Measurements from ENCODE around the gene GNAS. TPM values are rescaled to one million over a fixed set of nuclear protein-coding genes. Genes with fewer than 3 reads are reported as not detected.
"Not testable (repeated sequence)": the region's sequence is repeated elsewhere in the genome, so short reads cannot be mapped to it uniquely, and the experiment has no call there.

The GNAS gene
- 1,000 to 10,000 TPM; 1,952 to 2,271 (median 2,027) TPM for polyA plus RNA-seq (ENCODE audit: insufficient read length in 4 of 4)

DNA sequence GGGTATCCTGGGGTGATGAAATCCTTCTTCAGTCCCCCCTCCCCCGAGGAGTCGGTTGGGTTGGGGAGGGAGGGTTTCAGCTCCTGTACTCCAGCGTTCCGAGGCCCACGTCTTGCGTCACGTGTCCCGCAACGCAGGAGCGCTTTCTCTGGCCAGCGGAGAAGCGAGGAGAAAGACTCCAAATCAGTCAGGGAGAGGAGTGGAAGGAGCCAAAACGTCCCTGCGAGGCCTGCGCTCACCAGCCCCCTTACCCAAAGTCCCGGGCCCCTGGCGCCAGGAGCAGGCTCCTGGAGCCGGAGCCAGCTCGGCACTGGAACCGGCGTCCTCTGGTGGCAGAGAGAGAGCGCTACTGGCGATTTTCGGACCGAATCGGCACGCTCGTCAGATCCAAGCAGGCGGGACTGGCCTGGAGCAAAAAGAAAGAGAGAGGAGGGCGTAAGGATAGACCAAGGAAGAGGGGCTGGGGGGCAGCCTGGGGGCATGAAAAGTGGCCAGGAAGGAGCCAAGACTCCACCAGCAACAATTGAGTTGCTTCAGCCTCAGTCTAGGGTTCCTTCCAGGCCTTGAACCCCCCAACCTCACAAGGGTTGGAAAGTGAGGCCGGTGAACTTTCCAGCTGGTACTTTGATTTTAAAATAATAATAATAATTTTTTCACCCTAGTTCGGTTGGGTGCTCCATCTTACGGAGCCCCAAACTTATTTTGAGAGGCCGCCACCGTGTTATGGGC lies at the start of gene GNAS:
GNAS (plus strand) TSS at position 174 of the 729 bp plus-strand sequence.
- DNase-seq (ENCODE audit: low read depth in 4 of 4, low spot score in 3 of 4): peak in 1 of 4 donors; percentile 47

DNA sequence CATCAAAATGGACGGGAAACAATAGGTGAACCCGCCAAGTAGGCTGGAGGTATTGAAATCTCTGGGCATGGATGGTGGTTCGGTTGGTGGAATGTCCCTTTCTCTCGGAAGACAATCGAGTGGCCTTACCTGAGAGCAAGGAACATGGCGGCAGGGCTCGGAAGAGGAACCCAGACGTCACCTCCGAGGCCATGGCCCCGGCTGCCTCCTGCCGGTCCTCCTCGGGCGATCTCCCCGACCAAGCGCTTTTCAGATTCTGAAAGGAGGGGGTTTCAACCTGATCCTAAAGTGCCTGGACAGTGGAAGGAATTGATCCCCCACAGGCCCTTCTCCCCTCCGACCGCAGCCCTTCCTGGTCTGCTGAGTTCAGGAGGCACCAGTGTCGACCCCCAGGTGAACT lies 49.0 kb upstream of the GNAS start:
- no peak for DNase-seq (ENCODE audit: low read depth in 4 of 4, low spot score in 3 of 4)

DNA sequence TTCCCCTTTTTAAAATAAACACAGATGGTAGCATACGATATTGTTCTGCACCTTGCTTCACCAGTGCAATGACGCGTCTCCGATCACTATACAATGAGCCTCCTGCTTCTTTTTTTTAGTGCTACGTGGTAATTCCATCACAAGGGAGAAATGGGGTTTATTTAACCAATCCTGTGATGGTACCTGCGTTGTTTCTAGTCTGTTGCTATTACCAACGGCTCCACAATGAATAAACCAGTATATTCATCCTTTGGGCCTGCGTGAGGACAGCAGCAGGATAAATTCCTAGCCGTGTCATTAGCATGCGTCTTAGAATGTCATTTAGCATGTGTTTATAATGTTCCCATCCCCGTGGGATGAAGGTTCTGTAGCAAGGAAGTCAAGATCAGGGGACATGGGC lies 44.7 kb upstream of the GNAS start:
- no peak for DNase-seq (ENCODE audit: low read depth in 4 of 4, low spot score in 3 of 4)

DNA sequence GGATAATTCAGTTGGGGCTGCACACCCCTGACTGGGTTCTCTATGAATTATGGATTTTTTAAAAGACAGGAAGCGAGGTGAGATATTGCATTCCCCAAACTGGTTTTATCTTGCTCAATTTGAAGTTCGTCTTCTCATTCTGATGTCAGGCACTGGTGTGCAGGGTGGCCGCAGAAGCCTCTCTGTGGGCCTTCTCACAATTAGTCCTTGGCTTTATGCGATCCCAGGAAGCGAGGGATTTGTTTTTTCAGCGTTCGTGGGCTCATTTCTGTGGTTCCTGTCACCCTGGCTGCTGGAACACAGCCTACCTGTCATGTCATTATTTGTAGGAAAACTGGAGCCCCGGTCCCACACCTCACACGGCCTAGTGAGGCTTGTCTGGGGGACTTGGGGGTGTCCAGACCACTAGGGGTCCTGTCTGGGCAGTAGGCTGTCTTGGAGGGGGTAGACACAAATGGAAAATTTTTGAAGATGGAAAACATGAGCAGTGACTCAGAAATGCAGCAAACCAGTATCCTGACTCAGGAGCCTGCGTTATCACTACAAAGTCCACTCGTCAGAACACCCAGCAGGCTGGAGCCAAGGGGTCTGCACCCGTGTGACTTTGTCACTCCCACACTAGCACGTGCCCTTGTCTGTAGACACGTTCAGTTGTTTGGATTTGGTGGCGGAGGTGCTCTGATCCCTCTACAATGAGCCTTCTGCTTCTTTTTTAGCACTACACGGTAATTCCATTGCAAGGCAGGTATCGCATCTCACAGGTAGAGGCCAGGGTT lies 44.1 kb upstream of the GNAS start:
- DNase-seq (ENCODE audit: low read depth in 4 of 4, low spot score in 3 of 4): no peak

DNA sequence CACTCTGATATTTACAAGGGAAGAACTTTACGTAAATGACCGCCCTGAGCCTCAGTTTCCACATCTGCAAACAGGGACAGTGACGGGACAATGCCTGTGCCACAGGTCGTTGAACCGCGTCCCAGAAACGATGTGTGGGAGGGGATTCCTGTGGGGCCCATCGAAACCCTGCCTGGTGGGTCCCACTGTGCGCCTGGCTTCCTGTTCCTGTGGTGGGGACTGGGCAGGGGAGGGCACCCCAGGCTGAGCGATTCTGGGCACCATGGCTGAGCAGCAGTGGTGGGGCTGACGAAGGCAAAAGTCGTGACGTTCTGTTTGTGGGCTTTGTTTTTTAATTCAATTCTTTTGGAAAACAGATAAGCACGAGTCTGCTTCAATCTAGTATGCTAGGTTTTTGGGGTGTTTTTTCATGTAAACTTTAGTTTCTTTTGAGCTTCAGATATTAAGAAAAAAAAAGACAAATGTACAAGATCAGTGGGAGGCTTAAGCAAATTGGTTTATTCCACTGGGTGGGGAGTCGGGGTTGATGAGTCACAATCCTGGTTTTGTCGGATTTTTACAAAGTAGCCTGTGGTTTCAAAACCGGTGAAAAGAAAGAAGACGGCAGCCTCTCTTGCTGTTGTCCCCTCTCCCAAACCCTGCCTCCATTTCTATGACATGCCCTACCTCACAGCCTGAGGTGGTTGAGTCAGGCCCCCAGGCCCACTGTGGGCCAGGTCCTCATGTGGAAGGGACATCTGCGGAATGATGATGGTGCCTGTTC lies 42.2 kb upstream of the GNAS start:
- no peak for DNase-seq (ENCODE audit: low read depth in 4 of 4, low spot score in 3 of 4)

DNA sequence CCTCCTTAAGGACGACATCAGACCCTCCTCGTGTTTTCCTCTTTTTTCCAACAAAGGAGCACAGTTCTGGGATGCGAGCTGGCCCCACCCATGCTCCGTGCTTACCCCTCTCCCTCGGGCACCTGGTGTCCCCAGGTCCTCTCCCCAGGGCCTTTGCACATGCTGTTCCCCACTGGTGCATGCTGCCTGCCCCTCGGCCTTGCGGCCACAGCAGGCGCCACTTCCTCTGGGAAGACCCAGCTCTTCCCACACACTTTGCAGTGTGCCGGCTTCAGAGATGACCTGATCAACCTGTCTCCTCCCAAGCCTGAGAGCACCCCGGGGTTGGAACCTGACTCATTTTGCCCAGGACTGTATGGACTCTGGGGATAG lies 41.7 kb upstream of the GNAS start:
- no peak for DNase-seq (ENCODE audit: low read depth in 4 of 4, low spot score in 3 of 4)

DNA sequence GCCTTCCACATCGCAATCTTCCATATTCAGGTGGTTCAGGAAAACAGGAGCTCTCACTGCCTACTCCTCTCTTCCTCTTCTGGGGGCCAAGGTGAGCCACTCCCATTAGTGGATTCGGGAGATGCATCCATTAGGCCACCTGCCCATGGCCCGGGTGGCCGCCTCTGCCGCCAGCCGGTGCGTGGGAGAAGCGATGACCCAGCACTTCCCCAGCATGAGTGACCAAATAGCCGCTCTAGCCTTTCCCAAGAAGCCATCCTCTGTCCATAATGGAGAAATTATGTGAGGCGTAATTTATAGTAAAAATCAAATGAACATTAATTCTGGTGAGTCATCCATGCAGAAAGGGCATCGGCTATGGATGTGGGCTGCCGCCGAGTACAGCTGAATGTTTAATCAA lies 41.2 kb upstream of the GNAS start:
- no peak for DNase-seq (ENCODE audit: low read depth in 4 of 4, low spot score in 3 of 4)

DNA sequence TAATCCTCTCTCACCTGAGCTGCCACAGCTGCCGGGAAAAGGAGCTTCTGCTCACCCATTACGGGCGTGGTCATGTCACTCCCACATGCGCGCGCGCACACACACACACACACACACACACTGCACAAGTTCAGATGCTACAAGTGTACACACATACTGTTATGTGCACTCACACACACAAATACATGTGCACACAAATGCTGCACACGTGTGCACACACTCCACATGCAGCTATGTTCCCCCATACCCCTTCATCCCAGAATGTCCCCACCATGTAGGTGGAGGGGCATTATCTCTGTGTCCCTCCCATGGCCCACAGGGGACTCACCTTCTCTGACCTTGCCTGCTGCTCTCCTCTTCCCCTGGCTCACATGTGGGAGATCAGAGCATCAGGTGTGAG lies 39.1 kb upstream of the GNAS start:
- DNase-seq (ENCODE audit: low read depth in 4 of 4, low spot score in 3 of 4): no peak

DNA sequence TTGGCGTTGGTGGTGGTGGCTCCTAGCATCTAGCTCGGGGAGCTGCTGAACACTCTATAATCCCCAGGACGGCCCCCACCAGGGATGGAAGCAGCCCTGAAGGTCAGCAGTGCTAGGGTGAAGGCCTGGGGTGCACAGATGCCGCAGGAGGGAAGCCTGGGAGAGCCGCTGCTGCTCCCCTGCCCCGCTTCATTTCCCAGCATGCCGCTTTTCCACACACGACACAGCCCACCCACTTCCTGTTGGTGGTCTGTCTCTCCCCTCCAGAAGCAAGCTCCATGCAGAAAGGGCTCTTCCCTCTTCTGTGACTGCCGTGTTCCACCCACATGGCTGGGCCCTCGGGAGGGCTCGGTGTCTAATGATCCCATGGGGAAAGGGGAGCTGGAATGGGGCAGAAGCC lies 37.1 kb upstream of the GNAS start:
- DNase-seq (ENCODE audit: low read depth in 4 of 4, low spot score in 3 of 4): no peak

DNA sequence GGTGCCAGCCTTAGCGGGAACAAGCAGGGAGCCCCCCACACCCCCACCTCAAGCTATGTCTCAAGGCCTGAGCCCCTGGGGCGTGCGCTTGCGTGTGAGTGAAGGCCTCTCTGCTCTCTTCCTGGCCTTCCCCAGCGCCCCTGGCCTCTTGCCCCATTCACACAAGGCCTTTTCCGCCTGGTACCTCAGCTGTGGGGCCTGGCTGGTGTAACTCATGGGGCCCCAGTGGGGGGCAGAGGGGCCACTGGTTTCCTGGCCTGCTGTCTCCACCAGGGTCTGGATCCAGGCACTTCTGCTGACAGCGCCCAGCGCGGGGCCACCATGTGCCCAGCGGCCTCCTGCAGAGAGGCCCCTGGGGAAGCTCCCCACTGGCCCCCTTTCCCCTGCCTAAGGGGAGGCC lies 36.5 kb upstream of the GNAS start:
- no peak for DNase-seq (ENCODE audit: low read depth in 4 of 4, low spot score in 3 of 4)

DNA sequence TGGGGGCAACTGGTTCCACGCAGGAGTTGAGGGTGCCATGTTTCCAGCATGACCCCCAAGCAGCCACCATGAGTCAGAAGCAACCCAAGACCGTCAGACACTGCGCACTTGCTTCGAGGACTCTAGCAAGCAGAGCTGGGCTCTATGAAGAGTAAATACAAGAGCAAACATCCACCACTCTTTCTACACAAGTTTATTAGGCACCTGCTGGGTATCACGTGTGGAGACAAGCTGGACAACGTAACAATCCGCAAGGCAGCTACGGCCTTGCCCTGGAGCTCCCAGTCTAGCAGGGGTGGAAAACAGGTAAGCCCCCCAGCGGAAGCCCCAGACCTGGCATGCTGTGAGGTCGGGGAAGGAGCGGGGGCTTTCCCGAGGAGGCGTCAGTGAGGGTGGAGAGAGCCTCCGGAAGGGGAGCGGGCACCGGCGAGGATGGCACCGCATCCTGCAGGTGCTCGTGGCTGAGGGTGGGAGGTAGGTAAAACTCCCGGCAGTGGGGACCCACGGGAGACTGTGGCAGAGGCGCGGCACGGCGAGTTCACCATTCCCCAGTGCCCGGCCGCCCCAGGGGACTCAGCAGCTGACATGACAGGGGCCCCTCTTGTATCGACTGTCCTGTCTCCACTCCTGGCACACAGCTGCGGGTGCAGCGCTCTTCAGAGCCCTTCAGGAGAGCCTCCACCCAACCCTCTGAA lies 35.4 kb upstream of the GNAS start:
- DNase-seq (ENCODE audit: low read depth in 4 of 4, low spot score in 3 of 4): no peak

DNA sequence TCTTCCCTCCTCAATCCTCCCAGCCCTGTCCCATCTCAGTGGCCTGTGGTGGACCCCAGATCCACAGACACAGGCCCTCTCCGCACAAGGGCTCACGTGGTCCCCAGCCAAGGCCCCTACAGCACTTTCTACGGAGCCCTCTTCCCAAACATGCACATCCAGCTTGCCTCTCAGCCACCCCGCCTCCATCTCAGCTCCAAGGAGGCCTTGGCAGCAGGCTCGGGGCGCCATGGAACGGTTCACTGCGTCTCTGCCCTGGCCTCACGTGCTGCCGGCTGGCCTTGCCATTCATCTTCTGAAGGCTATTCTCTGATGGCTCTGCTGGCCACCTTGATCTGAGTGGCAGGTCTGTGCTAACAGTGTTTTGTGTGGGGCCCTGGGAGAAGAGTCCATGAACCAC lies 34.8 kb upstream of the GNAS start:
- no peak for DNase-seq (ENCODE audit: low read depth in 4 of 4, low spot score in 3 of 4)

DNA sequence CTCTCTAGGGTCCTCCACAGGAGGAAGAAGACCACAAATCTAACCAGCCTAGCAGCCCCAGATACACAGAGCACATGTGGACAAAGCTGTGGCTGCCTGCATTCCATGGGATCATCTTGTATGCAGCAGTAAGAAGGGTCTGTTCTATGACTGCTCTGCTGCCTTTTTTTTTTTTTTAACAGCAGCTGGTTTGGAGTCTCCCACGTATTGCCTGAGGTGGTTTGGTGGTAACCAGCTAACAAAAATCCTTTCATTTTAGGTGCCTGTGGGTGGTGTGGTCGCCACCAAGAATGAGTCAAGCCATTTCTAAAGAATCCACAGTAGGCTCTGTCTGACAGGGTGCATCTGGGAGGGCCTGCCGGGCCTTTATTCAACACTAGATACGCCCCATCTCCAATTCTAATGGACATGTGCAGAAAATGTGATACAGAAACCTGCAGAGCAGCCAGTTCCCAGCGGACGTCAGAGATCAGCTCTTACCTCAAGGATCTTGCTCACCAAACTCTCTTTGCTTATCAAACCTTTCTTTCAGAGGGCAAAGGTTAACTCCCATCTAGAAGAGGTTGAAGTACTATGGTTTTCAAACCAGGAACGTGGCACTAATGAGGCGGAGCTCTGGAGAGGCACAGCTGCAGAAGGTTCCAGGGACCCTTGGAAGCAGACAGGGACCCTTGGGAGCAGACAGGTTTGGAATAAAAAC lies 33.8 kb upstream of the GNAS start:
- DNase-seq (ENCODE audit: low read depth in 4 of 4, low spot score in 3 of 4): no peak

DNA sequence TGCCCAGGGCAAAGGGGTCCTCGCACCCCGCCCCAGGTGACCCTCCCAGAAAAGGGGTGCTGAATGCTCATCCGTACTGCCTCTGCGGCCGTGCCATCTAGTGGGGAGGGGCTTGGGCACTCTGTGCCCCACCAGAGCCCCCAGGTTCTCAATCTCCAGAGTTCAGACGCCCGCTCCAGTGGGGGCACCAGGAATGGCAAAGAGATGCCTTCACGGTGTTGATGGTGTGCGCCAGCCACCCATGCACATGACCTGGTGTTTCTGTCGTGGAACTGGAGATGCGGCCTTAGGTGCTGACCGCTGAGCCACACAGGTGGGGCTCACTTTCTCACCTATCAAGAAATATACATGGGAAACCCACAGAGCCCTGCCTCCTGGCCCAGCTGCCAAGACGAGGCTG lies 32.6 kb upstream of the GNAS start:
- no peak for DNase-seq (ENCODE audit: low read depth in 4 of 4, low spot score in 3 of 4)

DNA sequence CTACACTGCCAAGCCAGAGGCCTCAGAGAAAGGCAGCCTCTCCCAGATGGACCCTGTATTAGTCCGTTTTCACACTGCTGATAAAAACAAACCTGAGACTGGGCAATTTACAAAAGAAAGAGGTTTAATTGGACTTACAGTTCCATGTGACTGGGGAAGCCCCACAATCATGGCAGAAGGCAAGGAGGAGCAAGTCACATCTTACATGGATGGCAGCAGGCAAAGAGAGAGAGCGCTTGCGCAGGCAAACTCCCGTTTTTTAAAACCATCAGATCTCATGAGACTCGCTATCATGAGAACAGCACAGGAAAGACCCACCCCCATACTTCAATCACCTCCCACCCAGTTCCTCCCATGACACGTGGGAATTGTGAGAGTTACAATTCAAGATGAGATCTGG lies 32.0 kb upstream of the GNAS start:
- not testable (repeated sequence) for DNase-seq (ENCODE audit: low read depth in 4 of 4, low spot score in 3 of 4)

DNA sequence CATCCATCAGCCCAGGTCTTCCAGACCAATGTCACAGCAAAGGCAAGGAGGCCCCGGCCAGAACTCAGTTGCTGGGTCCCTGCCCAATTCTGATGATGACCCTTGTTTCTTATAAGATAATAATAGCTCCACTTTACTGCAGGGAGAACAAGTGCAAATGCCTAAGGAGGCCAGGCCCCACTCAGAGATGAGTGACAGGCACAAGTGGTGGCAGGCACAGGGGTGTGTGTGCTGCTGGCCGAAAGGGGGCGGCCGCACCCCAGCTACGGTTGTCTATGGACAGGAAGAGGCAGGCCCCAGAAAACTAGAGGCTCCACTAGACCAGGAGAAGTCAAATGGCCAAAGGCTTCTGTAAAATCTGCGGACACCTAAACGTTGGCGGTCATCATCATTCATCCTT lies 30.4 kb upstream of the GNAS start:
- DNase-seq (ENCODE audit: low read depth in 4 of 4, low spot score in 3 of 4): no peak

DNA sequence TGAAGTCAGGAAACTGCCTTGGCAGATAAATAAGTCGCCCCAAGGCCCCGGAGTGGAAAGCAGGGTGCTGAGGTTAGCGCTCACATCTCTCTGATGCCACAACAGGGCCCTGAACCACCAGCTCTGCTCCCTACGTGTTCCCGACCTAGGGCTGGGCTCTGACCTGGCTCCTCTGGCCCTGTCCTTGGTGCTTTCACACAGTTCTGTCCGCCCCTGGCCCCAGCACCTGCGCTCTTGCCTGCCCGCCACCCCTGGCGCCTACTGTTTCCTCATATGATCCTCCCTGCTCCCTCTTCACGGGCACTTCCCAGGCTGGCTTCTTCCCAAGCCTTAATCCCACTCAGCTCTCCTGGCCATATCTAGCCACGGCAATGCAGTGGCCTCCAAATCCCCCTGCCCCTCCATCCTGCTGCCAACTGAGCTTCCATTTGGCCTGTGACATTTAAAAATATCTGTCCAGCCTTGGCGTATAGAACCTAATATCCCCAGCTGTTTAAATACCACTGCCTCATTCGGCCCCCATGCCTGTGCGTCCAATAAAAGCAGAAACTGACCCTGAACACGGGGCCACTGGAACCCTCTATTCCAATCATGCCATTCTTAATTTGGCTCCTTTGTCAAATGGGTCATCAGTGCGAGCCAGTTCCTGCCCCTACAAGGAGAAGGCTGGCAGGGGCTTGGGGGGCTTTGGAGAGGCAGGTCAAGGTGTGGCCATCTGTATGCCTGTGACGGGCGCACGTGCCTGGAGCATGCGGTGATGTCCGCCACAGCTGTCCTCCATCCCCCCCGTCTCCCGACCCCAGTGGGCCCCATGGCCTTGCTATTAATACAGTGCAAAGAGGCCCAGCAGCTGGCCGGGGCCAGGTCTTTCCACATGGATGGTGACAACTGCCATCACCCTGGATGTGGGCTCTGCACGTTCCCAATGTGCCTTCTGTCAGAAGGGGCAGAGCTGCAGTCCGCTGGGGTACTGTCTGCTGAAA lies 29.5 kb upstream of the GNAS start:
- no peak for DNase-seq (ENCODE audit: low read depth in 4 of 4, low spot score in 3 of 4)

DNA sequence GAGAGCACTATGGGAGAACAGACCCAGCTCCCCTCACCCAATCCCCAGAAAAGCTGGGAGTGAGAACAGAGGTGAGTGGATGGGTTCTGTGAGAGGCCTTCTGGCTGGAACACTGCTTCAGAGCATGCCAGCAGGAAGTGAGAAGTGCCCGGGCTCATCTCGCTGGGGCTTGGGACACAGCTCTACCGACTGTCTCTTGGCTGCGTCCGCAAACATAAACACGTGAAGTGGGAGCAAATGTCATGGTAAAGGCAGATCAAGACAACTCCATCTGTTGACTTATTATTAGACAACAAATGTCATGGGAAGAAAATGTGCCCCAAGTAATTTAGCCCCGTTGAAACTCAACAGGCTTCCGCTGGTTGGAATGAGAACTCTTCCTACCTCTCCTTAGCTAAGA lies 27.7 kb upstream of the GNAS start:
- DNase-seq (ENCODE audit: low read depth in 4 of 4, low spot score in 3 of 4): no peak

DNA sequence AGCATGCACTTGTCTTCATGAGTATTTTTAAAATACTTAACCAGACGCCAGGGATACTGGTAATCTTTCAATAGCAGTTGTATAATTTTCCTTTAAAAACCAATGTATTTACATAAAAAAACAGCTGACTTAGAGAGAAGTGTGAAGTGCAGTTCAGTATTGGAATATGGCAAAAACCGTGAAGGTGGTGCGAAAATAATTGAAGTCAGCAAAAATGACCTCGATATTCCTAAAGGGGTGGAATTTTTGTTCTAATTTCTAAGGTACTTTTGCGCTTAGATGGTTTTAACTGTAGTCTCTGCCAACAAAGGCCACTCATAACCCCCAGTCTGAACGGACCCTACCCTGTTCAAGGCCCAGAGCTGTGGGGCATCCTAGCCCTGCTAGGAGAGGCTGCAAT lies 27.1 kb upstream of the GNAS start:
- no peak for DNase-seq (ENCODE audit: low read depth in 4 of 4, low spot score in 3 of 4)
